Measurements from ENCODE around the gene PCNX3.

The PCNX3 gene

DNA sequence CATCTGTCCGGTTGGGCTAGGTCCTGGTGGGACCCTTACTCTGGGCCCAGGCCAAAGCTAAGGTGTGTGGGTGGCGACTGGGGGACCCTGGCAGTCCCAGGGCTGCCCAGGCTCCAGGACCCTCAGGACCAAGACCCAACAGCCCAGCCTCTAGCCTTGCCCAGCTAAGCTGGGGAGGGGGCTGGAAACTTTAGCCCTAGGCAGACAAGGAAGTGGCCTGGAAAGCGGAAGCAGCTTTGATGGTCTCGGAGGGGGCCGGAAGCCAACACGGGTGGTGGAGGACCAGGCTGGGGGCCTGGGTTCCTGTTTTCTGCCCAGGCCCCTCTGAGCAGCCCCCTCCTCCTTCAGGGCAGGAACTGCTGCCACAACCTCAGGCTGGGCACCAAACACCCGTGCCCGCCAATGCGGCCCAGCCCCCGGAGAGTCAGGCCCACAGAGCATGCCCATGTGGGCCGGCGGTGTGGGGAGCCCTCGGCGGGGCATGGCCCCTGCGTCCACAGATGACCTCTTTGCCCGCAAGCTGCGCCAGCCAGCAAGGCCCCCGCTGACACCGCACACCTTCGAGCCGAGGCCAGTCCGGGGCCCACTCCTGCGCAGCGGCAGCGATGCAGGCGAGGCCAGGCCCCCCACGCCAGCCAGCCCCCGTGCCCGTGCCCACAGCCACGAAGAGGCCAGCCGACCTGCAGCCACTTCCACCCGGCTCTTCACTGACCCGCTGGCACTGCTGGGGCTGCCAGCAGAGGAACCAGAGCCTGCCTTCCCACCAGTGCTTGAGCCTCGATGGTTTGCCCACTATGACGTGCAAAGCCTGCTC, 25.1 kb downstream of the PCNX3 start:
- no peak for DNase-seq

DNA sequence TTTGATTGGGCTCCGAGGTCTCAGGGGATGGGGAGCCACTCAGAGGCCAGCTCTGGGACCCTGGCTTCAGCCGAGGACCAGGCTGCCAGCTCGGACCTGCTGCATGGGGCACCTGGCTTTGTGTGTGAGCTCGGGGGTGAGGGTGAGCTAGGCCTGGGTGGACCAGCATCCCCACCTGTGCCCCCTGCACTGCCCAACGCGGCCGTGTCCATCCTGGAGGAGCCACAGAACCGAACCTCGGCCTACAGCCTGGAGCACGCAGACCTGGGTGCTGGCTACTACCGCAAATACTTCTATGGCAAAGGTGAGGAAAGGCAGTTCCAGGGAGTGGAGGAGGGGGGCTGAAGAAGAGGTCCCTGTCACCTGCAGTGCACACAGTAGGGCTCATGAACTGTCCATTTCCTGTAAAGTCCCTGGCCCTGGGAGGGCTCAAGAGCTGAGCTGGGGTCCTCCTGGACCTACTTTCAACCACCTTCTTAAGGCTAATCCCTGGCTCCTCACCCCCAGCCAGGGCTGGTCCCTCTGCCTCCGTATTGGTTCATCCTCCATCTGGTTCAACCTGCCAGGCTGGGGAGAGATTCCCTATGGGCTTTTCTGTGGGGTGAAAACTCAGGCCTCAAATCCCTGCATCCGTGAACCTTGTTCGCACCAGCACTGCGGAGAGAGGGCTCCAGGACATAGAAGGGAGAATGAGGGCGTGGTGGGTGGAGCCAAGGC, 25.9 kb downstream of the PCNX3 start:
- DNase-seq, result no peak

DNA sequence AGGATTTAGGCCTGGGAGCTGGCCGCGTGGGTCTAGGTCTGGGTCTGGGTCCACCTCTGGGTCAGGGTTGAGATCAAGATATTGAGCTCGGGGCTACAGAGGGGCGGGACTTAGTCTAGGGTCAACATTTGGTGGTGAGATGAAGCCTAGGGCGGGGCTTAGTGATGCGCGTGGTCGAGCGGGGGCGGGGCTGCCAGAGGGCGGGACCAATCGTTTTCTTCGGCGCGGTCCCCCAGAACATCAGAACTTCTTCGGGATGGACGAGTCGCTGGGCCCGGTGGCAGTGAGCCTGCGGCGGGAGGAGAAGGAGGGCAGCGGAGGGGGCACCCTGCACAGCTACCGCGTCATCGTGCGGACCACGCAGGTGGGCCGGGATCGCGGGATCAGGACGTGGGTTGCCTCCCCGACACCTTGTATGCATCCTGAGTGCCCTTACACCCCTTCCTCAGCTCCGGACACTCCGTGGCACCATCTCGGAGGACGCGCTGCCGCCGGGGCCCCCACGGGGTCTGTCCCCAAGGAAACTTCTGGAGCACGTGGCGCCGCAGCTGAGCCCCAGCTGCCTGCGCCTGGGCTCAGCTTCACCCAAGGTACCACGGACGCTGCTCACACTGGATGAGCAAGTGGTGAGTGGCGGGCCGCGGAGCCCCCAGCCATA, 26.6 kb downstream of the PCNX3 start:
- DNase-seq, result no peak

DNA sequence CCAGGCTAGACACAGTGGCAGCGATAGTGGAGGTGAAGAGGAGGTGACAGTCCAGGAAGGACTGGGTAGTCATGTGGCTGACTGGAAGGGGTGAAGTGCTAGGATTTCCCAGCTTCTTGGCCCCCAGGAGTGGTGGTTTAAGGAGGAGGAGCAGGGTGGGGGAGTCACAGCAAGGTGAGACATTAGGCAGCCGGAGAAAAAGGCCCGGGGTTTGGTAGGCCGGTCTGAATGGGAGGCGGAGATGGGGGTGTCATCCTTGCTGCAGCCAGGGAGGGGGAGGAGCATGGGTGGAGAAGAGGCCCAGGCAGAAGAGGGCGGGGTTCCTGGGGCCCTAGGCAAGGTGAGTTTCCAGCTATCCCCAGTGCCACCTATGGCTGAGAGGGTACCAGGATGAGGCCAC, 28.4 kb downstream of the PCNX3 start:
- peak; percentile 36 for DNase-seq

DNA sequence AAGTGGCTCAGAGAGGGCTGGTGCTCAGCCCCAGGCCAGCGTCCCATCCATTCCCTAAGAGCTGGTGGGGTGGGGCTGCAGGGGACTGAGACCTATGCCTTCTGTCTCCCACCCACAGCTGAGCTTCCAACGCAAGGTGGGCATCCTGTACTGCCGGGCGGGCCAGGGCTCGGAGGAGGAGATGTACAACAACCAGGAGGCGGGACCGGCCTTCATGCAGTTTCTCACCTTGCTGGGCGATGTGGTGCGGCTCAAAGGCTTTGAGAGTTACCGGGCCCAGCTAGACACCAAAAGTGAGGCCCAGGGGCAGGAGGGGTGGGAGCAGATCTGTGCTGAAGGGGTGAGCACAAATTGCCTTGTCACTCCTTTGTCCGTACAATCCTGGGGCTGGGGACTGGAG, 29.3 kb downstream of the PCNX3 start:
- no peak for DNase-seq

DNA sequence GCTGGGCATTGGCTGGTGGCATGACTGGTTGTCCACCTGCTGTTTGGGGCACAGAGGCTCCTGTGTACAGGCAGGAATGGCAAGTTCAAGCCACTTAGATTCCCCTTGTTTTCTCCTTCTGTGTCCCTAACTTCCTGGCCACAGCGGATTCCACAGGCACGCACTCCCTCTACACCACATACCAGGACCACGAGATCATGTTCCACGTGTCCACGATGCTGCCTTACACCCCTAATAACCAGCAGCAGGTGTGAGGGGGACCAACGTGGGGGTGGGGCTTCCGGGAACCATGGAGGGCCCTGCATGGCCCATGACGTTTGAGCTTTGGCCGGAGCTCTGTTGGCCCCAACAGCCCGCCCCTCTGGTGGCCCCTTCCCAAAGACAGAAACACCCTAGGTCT, 30.1 kb downstream of the PCNX3 start:
- no peak for DNase-seq

DNA sequence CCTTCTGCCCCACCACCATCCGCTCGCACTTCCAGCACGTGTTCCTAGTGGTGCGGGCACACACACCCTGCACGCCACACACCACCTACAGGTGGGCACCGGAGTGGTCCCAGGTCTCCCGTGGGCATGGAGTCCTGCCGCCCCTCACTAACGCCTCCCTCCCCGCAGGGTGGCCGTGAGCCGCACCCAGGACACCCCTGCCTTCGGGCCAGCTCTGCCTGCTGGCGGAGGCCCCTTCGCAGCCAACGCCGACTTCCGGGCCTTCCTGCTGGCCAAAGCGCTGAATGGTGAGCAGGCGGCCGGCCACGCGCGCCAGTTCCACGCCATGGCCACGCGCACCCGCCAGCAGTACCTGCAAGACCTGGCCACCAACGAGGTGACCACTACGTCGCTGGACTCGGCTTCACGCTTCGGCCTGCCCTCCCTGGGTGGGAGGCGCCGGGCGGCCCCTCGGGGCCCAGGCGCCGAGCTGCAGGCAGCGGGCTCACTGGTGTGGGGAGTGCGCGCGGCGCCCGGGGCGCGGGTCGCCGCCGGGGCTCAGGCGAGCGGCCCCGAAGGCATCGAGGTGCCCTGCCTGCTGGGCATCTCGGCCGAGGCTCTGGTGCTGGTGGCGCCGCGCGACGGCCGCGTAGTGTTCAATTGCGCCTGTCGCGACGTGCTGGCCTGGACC, 30.8 kb downstream of the PCNX3 start:
- no peak for DNase-seq

DNA sequence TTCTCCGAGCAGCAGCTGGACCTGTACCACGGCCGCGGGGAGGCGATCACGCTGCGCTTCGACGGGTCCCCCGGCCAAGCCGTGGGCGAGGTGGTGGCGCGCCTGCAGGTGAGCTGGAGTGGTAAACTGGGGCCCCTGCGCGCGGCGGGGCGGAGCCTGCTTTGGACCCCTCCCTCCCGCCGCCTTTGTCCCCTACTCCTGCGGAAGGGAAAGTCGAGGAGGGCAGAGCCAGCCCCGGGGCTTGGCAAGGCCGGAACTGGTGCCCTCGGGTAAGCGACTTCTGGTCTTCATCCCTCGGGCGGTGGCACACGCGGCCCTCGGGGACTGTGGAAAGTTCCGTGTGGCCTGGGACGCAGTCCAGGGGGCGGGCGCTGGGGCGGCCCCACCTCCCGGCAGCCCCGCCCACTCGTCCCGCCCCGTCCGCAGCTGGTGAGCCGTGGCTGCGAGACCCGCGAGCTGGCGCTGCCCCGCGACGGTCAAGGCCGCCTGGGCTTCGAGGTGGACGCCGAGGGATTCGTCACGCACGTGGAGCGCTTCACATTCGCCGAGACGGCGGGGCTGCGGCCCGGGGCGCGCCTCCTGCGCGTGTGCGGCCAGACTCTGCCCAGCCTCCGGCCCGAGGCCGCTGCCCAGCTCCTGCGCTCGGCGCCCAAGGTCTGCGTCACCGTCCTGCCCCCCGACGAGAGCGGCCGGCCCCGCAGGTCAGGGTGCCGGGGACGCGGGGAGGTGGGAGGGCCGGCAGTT, 31.6 kb downstream of the PCNX3 start:
- DNase-seq, result no peak

DNA sequence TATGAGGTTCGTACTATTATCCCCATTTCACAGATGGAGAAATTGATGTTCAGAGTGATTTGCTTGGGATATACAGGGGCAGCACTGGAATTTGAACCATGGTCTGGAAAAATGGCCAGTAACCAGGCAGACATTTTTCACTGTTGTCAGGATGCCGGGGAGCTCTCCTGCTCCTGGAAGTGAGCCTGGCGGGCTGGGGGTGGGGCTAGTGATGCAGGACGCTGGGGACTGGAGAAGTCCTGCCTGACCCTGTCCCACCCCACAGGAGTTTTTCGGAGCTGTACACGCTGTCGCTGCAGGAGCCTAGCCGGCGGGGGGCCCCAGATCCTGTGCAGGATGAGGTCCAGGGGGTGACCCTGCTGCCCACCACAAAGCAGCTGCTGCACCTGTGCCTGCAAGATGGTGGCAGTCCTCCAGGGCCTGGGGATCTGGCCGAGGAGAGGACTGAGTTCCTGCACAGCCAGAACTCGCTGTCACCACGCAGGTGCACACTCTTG, 33.5 kb downstream of the PCNX3 start:
- no peak for DNase-seq

DNA sequence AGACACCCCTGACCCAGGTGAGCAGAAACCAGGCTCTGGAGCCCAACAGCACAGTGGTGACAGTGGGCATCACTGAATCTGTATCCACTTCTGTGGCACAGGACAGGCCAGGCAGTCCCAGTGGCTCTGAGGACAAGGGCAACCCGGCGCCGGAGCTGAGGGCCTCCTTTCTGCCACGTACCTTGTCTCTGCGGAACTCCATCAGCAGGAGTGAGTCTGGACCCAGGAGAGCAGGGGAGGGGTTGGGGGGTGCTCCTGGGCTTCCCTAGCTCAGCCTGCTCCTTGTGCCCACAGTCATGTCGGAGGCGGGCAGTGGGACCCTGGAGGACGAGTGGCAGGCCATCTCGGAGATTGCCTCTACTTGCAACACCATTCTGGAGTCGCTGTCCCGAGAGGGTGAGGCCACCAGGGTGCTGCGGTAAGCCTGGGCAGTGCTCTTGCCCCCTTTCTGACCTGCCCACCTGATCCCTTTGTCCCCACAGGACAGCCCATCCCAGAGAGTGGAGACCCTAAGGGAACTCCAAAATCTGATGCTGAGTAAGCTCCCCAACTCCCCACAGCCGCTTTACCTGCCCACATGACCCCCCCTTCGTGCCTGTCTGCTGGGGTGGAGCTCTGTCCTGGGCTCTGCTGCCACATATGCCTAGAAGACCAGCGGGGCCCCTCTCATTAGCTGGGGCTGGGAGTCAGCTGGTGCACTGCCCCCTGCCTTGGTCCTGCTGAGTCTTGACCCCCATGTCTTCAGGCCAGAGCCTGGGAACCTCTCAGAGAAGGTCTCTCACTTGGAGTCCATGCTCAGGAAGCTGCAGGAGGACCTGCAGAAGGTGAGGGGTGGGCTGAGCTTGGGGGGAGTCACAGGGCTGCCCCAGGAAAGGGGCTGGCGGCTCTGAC, 34.3 kb downstream of the PCNX3 start:
- DNase-seq, result no peak

DNA sequence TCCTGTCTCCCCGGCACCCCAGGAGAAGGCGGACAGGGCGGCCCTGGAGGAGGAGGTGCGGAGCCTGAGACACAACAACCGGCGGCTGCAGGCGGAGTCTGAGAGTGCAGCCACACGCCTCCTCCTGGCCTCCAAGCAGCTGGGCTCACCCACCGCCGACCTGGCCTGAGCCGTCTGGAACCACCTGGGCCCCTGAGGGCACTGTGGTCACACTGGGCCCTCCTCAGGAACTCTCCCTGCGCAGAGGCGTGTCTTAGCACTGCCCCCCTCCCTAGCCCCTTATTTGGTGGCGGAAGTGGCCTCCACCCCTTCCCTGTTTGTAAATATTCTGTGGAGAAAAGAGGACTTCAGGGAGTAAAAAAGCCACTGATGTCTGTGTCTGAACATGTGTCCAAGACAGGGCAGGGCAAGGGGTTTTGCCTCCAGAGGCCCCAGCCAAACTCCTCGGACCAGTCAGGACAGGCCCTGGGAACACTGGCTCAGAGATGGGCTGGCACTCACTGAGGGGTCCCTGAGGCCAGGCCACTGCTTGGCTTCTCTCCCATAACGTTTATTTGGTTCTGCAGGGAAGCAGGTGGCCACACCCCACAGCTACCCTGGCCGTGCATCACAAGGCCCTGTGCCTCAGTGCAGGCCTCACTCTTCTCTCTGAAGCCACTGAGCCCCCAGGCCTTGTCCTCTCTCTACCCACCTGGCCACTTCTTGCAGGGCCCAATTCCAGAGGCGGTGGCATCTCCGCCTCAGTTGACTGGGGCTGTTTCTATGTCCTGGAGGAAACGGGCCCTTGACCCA, 35.2 kb downstream of the PCNX3 start:
- no peak for DNase-seq

DNA sequence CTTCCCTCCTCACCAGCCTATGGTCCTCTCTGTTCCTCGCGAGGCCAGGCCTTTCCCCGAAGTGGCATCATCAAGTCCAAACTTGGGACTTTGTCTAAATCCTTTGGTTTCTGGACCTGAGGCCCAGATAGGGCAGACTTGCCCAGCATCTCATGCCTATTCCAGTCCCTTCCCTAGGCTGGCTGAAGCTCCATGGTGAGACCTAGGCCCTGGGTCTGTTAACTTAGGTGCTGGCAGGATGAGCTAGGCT, 35.7 kb downstream of the PCNX3 start:
- no peak for DNase-seq

DNA sequence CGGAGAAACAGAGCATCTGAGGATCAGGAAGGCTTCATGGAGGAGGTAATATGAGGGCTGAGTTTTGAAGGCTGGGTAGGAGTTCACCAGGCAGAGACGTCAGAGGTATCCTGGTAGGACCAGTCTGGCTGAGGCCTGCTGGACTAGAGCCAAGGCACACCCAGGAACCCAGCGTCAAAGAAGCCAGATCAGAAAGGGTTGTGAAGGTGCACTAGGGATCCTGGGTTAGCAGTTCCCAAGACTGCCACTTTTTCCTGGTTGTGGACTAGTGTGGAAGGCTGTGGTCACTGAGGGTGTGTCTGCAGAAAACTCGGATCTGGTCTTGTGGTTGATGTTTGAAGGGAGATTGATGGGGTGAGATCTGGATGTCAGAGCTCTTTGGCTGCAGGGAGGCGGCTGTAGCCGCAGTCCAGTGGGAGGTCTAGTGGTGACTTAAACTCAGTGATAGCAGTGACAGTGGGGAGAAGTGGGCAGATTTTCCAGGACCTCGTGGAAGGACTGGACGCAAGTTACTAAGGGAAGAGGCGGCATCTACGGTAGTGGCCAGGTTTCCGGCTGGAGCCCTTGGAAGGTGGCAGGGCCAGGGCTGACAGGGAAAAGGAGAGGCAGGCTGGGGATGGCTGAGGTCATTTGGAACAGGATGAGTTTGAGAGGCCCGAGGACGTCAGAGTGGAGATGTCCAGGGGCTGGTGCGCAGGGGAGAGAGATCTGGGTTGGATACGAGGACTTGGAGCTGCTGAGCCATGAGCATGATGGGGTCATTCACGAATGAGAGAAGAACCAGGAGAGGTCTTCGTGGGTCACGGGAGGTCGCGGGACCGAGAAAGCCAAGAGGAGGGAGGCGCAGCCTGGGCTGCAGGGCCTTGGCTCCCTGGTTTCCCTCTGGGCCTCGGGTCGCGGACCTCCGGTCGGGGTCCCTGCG, 36.3 kb downstream of the PCNX3 start:
- DNase-seq, result no peak

DNA sequence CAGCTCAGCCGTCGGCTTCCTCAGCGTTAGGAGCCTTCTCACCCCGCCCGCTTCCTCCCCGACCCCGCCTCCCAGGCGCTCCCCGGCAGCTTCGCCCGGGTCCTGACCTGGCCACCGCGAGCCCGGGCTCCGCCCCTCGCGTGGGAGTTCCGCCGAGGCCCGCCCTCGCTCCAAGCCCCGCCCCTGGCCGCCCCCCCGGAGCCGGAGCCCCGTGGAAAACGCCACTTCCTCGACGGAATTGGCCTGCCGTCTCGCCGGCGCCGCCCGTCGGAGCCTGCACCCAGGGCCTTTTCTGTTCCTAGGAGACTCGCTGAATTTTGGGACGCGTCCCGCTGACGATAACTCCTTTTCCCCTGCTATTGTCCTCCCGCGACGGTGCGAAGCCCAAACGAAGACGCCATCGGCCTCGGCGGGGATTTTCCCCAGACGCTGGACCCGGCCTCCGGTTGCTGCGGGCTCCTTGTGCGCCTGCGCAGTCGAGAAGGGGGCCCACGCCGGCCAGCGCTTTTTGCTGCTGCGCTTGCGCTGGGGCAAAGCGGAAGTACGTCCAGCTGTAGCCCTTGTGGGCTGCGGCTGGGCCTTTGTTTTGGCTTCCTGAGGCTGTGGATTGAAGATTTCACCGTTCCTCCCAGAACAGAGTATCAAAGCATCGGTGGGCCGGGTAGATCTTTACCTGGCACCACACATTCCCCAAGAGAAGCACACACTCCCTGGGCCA, 37.1 kb downstream of the PCNX3 start:
- DNase-seq, result peak; percentile 80

DNA sequence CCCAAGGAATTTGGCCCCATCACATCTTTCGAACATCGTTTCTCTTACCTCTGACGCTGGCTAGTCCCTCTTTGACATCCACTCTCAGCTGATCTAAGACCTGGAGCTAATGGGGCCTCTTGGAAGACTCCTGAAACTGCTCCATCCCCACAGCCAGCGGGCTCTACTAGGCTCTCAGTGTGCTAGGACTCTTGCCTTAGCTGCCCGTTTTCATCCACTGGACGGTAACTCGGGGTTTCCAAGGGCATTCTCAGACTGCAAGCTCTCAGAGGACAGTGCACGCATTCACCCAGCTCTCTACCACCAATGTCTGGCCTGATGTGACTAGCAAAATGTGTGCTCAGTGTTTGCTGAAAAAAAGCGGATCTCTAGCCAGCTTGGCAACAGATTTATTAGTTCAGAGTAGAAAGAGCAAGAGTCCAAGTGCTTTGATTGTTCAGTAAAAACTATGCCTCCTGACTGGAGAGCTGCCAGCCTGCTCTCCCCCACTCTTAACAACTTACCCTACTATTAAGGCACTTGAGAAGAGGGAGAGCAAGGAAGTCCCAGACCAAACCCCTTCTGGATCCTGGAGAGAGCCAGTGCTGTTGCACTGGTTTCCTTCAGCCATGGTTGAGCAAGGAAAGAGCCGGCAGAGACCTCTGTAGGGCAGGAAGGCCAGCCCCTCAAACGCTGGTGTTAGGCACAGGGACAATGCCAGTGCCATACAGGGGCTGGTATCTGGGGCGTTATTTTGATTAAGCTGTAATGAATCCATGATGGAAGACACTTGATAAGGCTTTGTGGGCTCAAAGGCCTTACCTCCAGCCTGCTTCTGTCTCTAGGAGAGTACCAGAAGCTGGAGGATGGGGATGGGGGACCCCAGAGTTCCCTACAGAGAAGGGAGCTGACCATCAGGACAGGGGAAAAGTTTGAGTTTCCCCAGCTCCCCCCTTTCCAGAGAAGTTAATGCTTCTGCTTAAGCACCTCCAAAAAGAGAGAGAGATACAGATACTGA, 38.0 kb downstream of the PCNX3 start:
- DNase-seq, result no peak

DNA sequence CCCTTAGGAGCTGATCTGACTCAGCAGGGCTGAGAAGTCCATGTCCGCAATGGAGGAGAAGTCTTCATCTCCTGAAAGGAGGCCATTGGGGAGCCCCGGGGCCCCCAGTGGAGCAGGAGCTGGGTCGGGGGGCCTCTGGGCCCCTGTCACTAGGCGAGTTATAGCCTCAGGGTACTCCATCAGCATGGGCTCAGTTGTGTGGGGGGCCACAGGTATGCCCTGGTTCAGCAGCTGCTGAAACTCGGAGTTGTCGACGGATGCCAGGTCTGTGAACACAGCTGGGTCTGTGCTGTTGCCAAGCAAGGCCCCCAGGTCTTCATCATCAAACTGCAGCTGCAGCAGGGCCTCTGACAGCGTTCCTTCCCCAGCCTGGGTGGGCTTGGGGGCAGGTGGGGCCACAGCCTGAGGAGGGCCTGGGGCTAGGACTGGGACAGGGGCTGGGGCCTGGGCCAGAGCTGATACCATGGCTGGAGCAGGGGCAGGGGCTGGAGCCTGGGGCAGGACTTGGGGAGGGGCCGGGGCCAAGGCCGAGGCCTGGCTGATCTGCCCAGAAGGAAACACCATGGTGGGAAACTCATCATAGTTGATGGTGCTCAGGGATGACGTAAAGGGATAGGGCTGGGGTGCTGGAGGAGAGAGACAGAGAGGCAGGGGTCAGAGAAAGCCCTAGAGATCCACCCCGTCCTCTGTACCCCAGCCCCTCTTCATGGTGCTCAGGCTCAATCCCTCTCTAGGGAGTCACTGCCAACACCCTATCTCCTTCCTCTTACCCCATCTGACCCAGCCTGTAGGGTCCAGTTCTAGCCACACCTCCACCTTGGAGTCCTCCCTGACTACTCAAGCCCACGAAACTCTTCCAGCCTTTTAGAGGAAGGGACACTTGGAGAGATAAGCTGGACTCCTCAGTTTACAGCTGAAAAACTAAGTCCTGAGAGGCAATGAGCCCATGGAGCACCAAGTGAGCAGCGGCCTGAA, 39.1 kb downstream of the PCNX3 start:
- no peak for DNase-seq

Measured in NCI-H510A (cell line).